ENCODE results near the gene SNU13.

- TF ChIP-seq CTCF (IDR thresholded peaks at IDR 0.05): no peak
- no peak for TF ChIP-seq POLR2A (IDR thresholded peaks at IDR 0.05)
These were observed 15.7 kb downstream of the SNU13 start for GRCh38 chr22:41672780-41673509.

All from sigmoid colon (tissue), 3 donors.